Nasal cavity respiratory epithelium epithelial cell of viscerocranial mucosa (primary cell): ENCODE data around the gene DNTT. TPM values are rescaled to one million over a fixed set of nuclear protein-coding genes. Genes with fewer than 3 reads are reported as not detected.

Source experiments
- total RNA-seq: library from RNA; depleted of rRNA; stranded (reverse); fragments of >200 nt; gene quantifications from 2 replicates; pipeline ENCODE4 v1.2.3, GENCODE V29; 2014

DNTT gene
- total RNA-seq: not detected in 2 replicates

GRCh38 chr10:96304230-96304629 is at the start of gene DNTT:
TSS of gene DNTT (plus strand) at chr10:96304434. CDS start at chr10:96304498, 64 bp downstream.

GRCh38 chr10:96271016-96271815 is 33.0 kb upstream of the DNTT start, which contains the start of gene BLNK:
TSS of gene BLNK (minus strand) at chr10:96271569. CDS start at chr10:96271398, 171 bp downstream.

GRCh38 chr10:96358851-96359540 is 54.8 kb downstream of the DNTT start, which contains the start of gene OPALIN:
TSS of gene OPALIN (minus strand) at chr10:96359002. CDS start at chr10:96358896, 106 bp downstream.

Other genes with a start within 250 kb of the DNTT start
- gene ZNF518A, start 174.1 kb upstream of the DNTT start, total RNA-seq: 23.9 and 29.8 TPM in 2 replicates
- 3.4 and 10.6 TPM in 2 replicates for gene BLNK, start 32.9 kb upstream of the DNTT start, total RNA-seq
- gene OPALIN, start 54.6 kb downstream of the DNTT start, total RNA-seq: not detected in 2 replicates
- gene TLL2, start 209.5 kb downstream of the DNTT start, total RNA-seq: 0.34 and 17.7 TPM in 2 replicates